Ammon's horn (tissue), 1 donor: ENCODE data around the gene ADCY5.

Experiments used
- DNase-seq: peaks from one replicate; pipeline ENCODE4 v3.0.0-alpha.2; 2016; ENCODE audit warnings: low spot score

The ADCY5 gene

DNA sequence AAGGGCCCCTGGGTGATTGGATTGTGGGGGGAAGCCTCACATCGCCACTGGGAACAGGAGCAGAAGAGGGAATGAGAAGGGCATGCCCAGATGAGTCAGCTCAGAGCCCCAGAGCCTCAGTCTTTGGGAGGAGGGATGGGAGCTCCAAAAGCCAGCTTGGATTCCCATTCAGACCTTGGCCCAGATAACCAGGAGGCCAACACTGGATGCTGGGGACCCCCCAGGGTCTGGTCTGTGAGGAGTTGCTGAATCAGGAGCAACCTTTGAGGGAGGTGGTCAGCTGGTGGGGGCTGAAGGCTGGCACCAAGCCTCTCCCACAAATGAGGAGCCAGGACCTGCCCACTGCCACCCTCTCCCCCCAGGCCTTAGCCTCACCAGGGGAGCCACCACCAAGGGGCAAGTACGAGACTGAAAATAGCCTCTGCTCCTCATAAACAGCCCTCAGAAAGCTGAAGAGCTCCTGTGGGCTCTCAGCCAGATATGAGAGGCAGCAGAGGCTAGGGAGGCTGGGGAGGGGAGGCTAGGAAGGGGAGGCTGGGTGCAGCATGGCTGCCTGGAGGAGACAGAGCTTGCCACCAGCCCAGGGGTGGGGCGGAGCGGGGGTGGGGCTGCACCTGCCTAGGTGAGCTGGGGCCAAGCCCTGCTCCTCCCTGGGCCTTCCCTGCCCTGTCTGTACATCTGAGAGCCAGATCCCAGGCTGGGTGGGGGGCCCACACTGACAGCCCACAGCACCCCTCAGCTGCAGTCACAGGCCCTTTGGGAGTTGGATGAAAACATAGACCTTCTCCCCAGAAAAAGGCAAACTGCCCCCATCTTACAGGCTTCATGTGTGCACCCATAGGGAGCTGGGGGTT, 147.3 kb downstream of the ADCY5 start:
- DNase-seq: no peak

GRCh38 chr3:123300583-123300982, 148.3 kb downstream of the ADCY5 start:
- DNase-seq: no peak

- DNase-seq: no peak
Measured at GRCh38 chr3:123300056-123300455, 148.8 kb downstream of the ADCY5 start.

DNA sequence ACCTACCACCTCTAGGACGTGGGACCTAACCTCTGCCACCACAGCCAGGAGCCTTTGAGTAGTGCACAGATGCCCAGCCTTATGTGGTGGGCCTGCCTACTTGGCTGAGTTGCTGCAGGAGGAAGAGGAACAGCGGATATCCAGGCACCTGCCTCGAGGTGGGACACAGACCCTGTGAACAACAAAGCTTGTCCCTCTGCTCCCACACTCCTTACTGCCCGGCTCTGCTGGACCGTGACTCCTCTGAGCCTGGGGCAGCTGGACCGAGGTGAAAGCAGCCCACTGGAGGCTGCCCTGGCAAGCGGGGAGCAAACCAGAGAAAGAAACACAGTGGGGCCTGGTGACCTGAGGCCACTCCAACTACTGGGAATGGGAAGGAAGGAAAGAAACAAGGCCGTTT, 149.3 kb downstream of the ADCY5 start:
- DNase-seq: no peak

DNA sequence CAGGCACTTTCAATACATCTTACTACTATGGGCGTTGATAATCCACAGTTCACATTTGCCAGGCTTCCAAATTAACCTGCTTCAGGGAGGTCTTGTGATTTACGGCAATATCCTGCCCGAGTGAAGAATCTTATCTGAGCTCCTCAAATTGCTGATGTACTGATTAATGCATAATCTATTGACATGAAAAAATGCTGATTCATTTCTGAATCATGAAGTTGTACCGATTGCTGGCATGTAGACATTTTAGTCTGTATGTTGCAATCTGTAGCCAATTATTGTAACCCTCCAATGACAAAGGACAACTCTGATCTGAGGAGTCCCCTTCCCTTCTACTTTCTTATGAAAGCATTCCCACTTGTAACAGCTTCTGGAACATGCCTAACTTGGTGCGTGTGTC, 150.0 kb downstream of the ADCY5 start:
- no peak for DNase-seq

DNA sequence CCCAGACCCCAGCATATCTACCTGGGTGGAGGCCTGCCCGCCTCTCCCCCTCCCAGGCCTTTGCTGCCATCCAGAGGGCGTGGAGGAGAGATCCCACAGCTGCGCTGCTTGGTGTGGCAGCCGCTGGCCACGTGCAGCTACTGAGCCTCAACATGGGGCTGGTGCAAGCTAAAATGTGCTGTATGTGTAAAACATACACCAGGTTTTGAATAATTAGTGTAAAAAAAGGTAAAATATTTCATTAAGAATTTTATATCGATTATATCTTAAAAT, 151.3 kb downstream of the ADCY5 start:
- no peak for DNase-seq

DNA sequence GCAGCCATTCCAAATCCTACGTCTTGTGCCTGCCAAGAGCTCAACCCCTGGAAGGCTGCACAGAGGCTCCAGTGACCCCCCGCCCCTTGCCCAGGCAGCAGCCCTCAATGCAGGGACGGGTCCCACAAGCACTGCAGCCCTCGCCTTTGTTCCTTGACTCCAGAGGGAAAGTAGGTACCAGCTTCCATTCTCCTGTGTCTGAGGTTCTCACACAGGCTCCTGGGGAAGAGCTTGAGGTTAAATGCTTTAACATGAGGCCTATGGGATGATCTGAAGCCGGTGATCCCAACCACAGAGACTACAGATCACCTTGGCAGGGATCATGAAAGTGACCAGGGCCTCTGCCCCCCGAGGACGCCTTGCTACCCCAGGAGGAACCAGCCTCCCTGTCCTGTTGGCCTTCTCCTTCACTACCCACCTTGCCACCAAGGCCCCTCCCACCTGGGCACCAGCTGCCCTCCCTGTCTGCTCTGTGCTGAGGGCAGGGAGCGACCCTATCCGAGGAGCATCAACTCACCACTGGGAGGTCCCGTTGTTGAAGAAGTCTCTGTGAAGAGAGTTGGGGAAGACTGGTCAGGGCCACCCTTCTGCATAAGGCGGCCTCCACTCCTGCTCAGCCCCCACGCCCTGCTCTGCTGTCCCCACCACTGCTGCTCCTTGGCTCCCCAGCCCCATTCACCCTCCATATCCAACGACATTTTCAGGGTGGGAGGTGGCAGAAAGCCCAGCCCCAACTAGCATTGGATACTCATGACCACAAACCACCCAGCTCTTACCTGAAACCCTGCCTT, 151.9 kb downstream of the ADCY5 start:
- no peak for DNase-seq

- no peak for DNase-seq
Measured at GRCh38 chr3:123296261-123296660, 152.6 kb downstream of the ADCY5 start.

DNA sequence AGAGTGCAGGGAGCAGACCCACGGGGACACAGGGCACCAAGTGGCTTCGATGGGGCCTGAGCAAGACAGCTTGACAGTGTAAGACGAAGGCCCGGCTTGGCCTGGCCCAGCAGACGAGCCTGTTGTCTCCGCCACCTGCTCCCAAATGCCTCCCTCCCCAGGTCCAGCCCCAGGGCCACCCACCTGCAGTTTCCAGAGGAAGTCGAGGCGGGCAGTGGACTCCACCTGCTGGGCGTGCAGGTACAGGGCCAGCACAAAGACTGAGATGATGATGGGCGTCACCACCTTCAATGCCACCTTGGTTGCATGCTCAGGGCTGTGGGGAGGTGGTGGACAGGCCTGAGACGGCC, 153.0 kb downstream of the ADCY5 start:
- DNase-seq: no peak

DNA sequence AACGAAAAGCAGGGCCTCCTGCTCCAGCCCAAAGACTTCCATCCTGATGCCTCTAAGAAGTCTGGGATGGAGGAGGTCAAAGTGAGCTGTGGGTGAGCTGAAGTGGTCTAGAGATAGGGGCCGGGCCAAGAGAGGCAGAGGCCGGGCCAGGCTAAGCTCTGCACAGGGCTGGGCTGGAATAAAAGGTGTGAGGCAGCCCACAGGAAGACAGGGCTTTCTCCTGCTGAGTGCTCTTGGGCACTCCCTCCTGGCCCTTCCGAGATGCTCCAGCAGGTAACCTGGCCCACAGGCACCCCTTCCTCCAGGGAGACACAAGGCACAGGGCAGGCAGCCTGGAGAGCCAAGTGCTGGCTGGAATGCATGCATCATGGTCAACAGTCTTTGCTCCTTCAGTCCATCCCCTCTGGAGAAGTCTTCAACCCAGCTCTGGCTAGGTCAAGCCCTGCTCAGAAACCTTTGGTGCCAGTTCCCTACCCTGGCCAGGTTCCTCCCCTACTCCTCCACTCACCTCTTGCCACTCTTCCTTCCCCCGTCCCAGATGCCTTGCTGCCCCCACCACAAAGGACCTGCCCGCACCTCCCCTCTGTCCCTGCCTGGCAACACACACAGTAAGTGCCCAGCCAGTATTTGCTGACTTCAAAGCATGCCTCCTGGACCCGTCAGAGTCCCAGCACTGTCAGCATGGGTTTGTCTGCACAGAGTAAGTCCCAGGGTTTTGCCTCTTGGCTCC, 153.6 kb downstream of the ADCY5 start:
- no peak for DNase-seq

GRCh38 chr3:123294296-123294938, 154.5 kb downstream of the ADCY5 start:
- no peak for DNase-seq

GRCh38 chr3:123292321-123293310, 156.3 kb downstream of the ADCY5 start:
- DNase-seq: no peak

- DNase-seq: no peak
Measured at GRCh38 chr3:123291404-123291803, 157.5 kb downstream of the ADCY5 start.

GRCh38 chr3:123290962-123291361, 157.9 kb downstream of the ADCY5 start:
- DNase-seq: no peak

DNA sequence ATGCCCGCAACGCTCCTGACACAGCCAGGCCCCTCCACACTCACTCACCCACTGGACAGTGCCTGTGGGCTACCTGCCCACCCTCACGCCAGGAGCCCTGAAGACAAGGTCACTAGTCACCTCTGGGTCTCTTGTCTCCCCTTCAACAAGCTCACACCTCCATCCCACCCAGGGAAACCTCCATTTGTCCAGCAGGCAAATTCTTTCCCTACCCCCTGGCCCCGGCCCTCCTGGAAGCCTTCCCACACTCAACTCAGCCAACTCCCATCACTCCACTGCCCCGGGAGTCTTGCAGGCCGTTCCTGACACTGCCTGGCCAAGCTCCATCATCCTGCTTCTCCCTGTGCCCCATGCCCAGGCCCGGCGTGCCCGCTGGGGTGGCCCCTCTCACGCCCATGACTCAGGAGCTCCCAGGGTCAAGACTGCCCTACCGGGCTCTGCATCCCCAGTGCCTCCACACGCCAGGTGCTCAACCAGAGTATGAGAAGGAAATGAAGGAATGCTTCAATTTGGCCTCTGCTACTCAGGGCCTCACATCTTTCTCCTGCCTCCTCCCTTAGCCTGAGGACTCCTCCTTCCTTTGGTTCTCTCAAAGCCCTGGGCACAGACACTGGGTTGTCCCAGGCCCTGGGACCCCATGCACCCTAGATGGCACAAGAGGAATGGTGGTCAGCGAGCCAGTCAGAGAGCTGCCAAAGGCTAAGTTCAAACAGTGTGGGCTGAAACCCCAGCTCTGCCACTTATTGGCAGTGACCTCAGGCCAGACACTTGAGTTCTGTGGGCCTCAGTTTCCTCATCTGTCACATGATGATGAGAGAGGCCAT, 158.6 kb downstream of the ADCY5 start:
- DNase-seq: no peak

DNA sequence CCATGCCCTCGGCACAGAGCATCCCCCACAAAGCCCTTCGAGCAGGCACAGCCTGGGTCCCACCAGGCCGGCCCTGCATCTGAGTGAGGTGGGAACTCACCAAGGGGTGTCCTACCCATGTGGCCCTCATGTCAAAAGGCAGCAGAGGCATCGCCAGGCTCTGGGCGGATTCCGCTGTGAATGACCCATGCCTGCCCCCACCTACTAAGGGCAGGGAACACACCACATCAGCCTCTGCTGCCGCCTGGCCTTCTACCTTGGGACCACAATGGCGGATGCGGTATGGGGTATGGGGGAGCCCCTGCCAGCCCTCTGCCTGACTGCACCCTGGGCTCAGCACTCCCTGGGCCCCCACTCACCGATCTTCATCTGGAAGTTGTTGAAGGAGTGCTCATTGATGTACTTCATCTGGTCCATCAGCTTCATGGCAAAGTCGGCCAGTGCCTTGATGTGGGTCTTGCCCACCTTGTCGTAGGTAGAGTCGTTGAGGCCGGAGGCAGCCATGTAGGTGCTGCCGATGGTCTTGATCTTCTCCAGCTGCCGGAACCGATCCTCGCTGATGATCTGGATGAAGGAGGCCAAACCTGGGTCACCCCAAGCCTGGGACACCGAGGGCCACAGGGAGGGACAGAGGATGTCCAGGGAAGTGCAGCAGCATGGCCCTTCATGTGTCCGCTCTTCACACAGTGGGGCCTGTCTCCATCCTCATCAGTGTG, 159.3 kb downstream of the ADCY5 start:
- DNase-seq: no peak

DNA sequence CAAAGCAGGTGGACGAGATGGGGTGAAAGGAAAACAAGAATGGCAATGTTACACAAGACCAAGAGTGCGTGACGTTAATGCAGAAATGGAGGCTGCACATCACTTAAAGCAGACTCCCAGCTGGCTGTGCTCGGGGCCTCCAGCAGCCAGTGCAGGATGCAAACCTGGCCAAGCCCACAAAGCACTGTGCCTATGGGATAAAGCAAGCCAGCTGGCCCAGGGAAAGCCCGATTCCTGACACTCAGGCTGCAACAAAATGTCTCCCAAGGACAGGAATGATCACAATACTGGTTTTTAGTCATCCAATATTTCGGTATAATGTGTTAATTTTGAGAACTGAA, 161.0 kb downstream of the ADCY5 start:
- DNase-seq: no peak

DNA sequence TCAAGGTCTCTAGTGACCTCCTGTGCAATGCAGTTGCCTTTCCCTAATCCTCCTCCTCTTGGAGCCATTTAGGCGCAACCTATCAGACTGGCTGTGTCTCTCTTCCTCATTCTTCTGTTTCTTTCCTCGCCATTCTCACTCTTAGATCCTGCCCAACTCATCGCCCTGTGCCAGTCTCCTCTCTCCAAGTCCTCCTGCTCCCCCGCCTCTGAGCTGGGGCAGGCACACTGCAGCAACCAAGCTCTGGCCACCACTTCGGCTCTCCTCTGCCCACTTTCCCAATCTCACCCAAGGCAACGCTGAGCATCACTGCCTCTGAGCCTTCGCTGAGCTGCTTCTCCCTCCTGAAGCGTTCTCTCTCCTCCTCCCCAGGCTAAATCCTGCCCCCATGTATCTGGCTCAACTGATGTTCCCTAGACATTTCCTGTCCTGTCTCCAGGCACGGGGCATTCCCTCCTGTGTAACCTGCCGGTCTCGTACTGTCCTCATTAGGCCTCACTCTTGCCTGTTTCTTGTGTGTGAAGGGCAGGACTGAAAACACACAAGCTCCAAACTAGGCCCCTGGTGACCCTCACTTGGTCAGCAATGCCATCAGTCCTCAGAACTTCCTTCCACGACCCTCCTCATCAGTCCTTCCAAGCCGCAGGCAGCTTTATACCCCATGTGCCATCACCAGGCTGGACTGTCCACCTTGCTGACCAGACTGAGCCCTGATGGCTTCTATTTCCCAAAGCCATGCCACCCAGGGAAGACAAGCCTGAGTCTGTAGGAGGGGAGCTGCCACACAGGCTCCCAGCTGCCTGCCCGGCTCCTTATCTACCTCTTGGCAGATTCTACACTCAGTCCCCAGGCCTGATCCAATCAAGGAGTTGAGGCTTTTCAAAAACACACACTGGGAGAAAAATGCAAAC, 161.6 kb downstream of the ADCY5 start:
- no peak for DNase-seq
